ENCODE measurements around the gene ARL2BP. TPM values are rescaled to one million over a fixed set of nuclear protein-coding genes. Genes with fewer than 3 reads are reported as not detected.

The ARL2BP gene
- total and polyA plus RNA-seq, 2 donors: 41.4 to 54.7 TPM

DNA sequence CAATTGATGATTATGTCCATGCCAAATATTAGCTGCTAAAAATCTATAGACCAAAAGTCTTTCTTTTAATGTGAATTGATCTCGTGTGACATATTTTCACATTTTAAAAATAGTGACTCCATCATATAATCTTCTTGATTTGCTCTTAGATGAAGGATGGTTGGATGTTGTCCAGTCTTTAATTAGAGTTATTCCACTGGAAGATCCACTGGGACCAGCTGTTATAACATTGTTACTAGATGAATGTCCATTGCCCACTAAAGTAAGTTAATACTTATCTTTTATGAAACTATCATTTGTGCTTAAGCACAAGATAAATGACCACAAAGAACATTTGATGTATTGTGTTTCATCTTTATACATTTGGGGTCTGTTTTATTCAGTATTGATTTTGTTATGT, 36.1 kb upstream of the ARL2BP start:
- WGBS: 99% methylated on average over 1 of the region's 1 CpG
- Histone ChIP-seq H3K36me3 (ENCODE audit: control insufficient read depth in 2 of 2, insufficient read depth in 2 of 2, low read length in 1 of 2) (peaks cover 44 to 62% of the 10 kb centered on the region in 2 donors), H3K27ac (ENCODE audit: low read depth in 1 of 2, low read length in 1 of 2) (no peak overlapping the region), H3K9me3 (ENCODE audit: control insufficient read depth in 2 of 2, insufficient read depth in 1 of 2, low read length in 1 of 2) (no peaks in the 10 kb centered on the region), H3K27me3 (ENCODE audit: control insufficient read depth in 2 of 2, insufficient read depth in 1 of 2, low read length in 1 of 2) (no peaks in the 10 kb centered on the region), H3K4me3 (ENCODE audit: low read length in 2 of 2) (no peak overlapping the region), H3K4me1 (ENCODE audit: control insufficient read depth in 2 of 2, insufficient read depth in 2 of 2, low read length in 2 of 2) (no peaks in the 10 kb centered on the region)
- DNase-seq (ENCODE audit: low read depth in 6 of 9, low spot score in 9 of 9): no peak

- Histone ChIP-seq H3K27ac (ENCODE audit: low read depth in 1 of 2, low read length in 1 of 2) (no peak overlapping the region), H3K4me1 (ENCODE audit: control insufficient read depth in 2 of 2, insufficient read depth in 2 of 2, low read length in 2 of 2) (no peaks in the 10 kb centered on the region), H3K9me3 (ENCODE audit: control insufficient read depth in 2 of 2, insufficient read depth in 1 of 2, low read length in 1 of 2) (no peaks in the 10 kb centered on the region), H3K4me3 (ENCODE audit: low read length in 2 of 2) (no peak overlapping the region), H3K36me3 (ENCODE audit: control insufficient read depth in 2 of 2, insufficient read depth in 2 of 2, low read length in 1 of 2) (peaks cover 41 to 65% of the 10 kb centered on the region in 2 donors), H3K27me3 (ENCODE audit: control insufficient read depth in 2 of 2, insufficient read depth in 1 of 2, low read length in 1 of 2) (no peaks in the 10 kb centered on the region)
- WGBS: over 99% methylated on average over 5 of the region's 5 CpGs
- DNase-seq (ENCODE audit: low read depth in 6 of 9, low spot score in 9 of 9): no peak
Measured at GRCh38 chr16:57209780-57210179, 35.3 kb upstream of the ARL2BP start.

DNA sequence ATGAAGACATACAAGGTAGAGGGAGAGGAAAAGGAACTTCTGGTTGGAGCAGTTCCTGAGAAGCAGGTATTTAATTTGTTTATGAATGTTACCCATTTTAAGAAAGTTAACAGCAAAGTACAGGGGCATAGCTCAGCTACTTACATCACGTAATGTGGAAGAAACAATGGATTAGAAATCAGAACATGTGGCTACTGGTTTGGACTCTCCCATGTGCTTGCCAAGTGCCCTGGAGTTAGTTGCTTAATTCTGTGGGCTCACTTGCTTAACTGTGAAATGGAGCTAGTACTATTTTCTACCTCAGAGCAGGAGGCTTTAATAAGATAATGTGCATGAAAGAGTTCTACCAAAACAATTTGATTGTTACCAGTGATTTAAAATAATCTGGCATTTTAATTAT, 31.6 kb upstream of the ARL2BP start:
- 99% methylated on average over 1 of the region's 1 CpG for WGBS
- peaks cover 44 to 61% of the 10 kb centered on the region in 2 donors for H3K36me3 ChIP-seq (ENCODE audit: control insufficient read depth in 2 of 2, insufficient read depth in 2 of 2, low read length in 1 of 2)
- H3K9me3 ChIP-seq (ENCODE audit: control insufficient read depth in 2 of 2, insufficient read depth in 1 of 2, low read length in 1 of 2): no peaks in the 10 kb centered on the region
- H3K4me3 ChIP-seq (ENCODE audit: low read length in 2 of 2): no peak overlapping the region
- no peak for DNase-seq (ENCODE audit: low read depth in 6 of 9, low spot score in 9 of 9)
- no peak overlapping the region for H3K27ac ChIP-seq (ENCODE audit: low read depth in 1 of 2, low read length in 1 of 2)
- no peaks in the 10 kb centered on the region for H3K27me3 ChIP-seq (ENCODE audit: control insufficient read depth in 2 of 2, insufficient read depth in 1 of 2, low read length in 1 of 2)
- H3K4me1 ChIP-seq (ENCODE audit: control insufficient read depth in 2 of 2, insufficient read depth in 2 of 2, low read length in 2 of 2): no peaks in the 10 kb centered on the region

DNA sequence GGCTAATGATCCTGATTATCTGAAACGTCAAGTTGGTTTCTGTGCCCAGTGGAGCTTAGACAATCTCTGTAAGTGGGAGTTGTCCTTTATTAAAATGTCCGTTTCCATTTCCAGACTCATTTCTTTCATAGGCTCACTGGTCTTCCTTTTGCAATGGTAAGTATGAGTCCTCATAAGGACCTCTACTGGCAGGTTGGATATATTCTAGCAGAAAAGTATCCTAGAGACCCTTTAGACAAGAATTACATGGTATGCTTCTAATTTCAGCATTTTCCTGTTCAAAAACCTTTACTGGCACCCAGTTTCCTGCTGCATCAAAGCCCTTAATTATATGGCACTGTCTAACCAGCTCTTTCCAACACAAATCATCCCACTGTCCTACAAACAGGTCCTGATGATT, 28.1 kb upstream of the ARL2BP start:
- Histone ChIP-seq H3K4me3 (ENCODE audit: low read length in 2 of 2) (no peak overlapping the region), H3K9me3 (ENCODE audit: control insufficient read depth in 2 of 2, insufficient read depth in 1 of 2, low read length in 1 of 2) (no peaks in the 10 kb centered on the region), H3K27me3 (ENCODE audit: control insufficient read depth in 2 of 2, insufficient read depth in 1 of 2, low read length in 1 of 2) (no peaks in the 10 kb centered on the region), H3K4me1 (ENCODE audit: control insufficient read depth in 2 of 2, insufficient read depth in 2 of 2, low read length in 2 of 2) (no peaks in the 10 kb centered on the region), H3K27ac (ENCODE audit: low read depth in 1 of 2, low read length in 1 of 2) (no peak overlapping the region), H3K36me3 (ENCODE audit: control insufficient read depth in 2 of 2, insufficient read depth in 2 of 2, low read length in 1 of 2) (peaks cover 46 to 72% of the 10 kb centered on the region in 2 donors)
- no peak for DNase-seq (ENCODE audit: low read depth in 6 of 9, low spot score in 9 of 9)
- 98% methylated on average over 2 of the region's 2 CpGs for WGBS

DNA sequence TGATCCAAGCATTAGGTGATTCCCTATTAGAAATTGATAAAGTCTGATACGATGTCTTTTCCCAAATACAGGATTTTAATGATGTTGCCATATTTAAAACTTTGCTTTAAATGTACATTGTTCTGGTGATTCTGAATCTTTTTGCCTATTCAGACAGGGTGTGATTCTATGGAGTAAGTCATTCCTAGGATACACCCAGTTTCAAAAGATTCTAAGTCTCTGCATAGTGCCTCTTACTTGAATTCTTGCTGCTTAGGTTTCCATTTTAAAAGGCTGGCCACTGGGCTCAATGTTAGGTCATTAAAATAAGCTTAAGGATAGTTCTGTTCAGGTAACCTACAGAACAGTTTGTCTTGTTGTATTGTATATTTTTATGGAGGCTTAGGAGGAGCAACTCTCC, 22.0 kb upstream of the ARL2BP start:
- H3K4me3 ChIP-seq (ENCODE audit: low read length in 2 of 2): no peak overlapping the region
- H3K4me1 ChIP-seq (ENCODE audit: control insufficient read depth in 2 of 2, insufficient read depth in 2 of 2, low read length in 2 of 2): no peaks in the 10 kb centered on the region
- no peak for DNase-seq (ENCODE audit: low read depth in 6 of 9, low spot score in 9 of 9)
- no peaks in the 10 kb centered on the region for H3K27me3 ChIP-seq (ENCODE audit: control insufficient read depth in 2 of 2, insufficient read depth in 1 of 2, low read length in 1 of 2)
- H3K36me3 ChIP-seq (ENCODE audit: control insufficient read depth in 2 of 2, insufficient read depth in 2 of 2, low read length in 1 of 2): peaks cover 53 to 77% of the 10 kb centered on the region in 2 donors
- WGBS: 100% methylated on average over 1 of the region's 1 CpG
- no peaks in the 10 kb centered on the region for H3K9me3 ChIP-seq (ENCODE audit: control insufficient read depth in 2 of 2, insufficient read depth in 1 of 2, low read length in 1 of 2)
- H3K27ac ChIP-seq (ENCODE audit: low read depth in 1 of 2, low read length in 1 of 2): no peak overlapping the region

DNA sequence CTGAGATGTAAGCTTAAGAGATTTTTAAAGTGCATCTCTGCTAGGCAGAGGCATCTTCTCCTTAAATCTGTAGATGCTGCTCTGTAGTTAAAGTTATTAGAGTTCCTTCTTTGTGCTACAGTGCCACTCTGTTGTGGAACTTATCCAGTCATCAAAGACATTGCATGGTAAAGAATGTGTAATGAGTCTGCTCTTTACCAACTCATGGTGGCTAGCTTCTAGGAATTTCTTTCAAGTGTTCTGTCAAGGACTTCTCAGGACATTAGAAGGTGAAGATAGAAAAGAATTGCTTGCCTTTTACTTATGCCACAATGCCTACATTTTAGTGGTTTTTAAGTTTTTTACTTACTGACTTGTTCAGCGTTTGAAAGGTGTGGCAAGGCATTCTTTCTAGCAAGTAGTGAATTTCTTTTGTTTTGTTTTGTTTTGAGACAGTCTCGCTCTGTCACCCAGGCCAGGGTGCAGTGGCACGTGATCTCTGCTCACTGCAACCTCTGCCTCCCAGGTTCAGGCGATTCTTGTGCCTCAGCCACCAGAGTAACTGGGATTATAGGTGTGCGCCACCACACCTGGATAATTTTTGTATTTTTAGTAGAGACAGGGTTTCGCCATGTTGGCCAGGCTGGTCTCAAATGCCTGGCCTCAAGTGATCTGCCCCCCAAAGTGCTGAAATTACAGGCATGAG, 20.3 kb upstream of the ARL2BP start:
- Histone ChIP-seq H3K9me3 (ENCODE audit: control insufficient read depth in 2 of 2, insufficient read depth in 1 of 2, low read length in 1 of 2) (no peaks in the 10 kb centered on the region), H3K36me3 (ENCODE audit: control insufficient read depth in 2 of 2, insufficient read depth in 2 of 2, low read length in 1 of 2) (peaks cover 62 to 76% of the 10 kb centered on the region in 2 donors), H3K27me3 (ENCODE audit: control insufficient read depth in 2 of 2, insufficient read depth in 1 of 2, low read length in 1 of 2) (no peaks in the 10 kb centered on the region), H3K4me1 (ENCODE audit: control insufficient read depth in 2 of 2, insufficient read depth in 2 of 2, low read length in 2 of 2) (no peaks in the 10 kb centered on the region), H3K4me3 (ENCODE audit: low read length in 2 of 2) (no peak overlapping the region), H3K27ac (ENCODE audit: low read depth in 1 of 2, low read length in 1 of 2) (no peak overlapping the region)
- 97% methylated on average over 6 of the region's 6 CpGs for WGBS
- no peak for DNase-seq (ENCODE audit: low read depth in 6 of 9, low spot score in 9 of 9)

GRCh38 chr16:57225978-57226377, 19.1 kb upstream of the ARL2BP start:
- Histone ChIP-seq H3K27ac (ENCODE audit: low read depth in 1 of 2, low read length in 1 of 2) (no peak overlapping the region), H3K27me3 (ENCODE audit: control insufficient read depth in 2 of 2, insufficient read depth in 1 of 2, low read length in 1 of 2) (no peaks in the 10 kb centered on the region), H3K4me1 (ENCODE audit: control insufficient read depth in 2 of 2, insufficient read depth in 2 of 2, low read length in 2 of 2) (no peaks in the 10 kb centered on the region), H3K9me3 (ENCODE audit: control insufficient read depth in 2 of 2, insufficient read depth in 1 of 2, low read length in 1 of 2) (no peaks in the 10 kb centered on the region), H3K36me3 (ENCODE audit: control insufficient read depth in 2 of 2, insufficient read depth in 2 of 2, low read length in 1 of 2) (peaks cover 65 to 81% of the 10 kb centered on the region in 2 donors), H3K4me3 (ENCODE audit: low read length in 2 of 2) (no peak overlapping the region)
- no peak for DNase-seq (ENCODE audit: low read depth in 6 of 9, low spot score in 9 of 9)
- WGBS: 98% methylated on average over 7 of the region's 7 CpGs

GRCh38 chr16:57226701-57227621, 18.1 kb upstream of the ARL2BP start:
- Histone ChIP-seq H3K27me3 (ENCODE audit: control insufficient read depth in 2 of 2, insufficient read depth in 1 of 2, low read length in 1 of 2) (no peaks in the 10 kb centered on the region), H3K4me3 (ENCODE audit: low read length in 2 of 2) (no peak overlapping the region), H3K9me3 (ENCODE audit: control insufficient read depth in 2 of 2, insufficient read depth in 1 of 2, low read length in 1 of 2) (no peaks in the 10 kb centered on the region), H3K27ac (ENCODE audit: low read depth in 1 of 2, low read length in 1 of 2) (no peak overlapping the region), H3K36me3 (ENCODE audit: control insufficient read depth in 2 of 2, insufficient read depth in 2 of 2, low read length in 1 of 2) (peaks cover 68 to 81% of the 10 kb centered on the region in 2 donors), H3K4me1 (ENCODE audit: control insufficient read depth in 2 of 2, insufficient read depth in 2 of 2, low read length in 2 of 2) (no peaks in the 10 kb centered on the region)
- WGBS: 97% methylated on average over 4 of the region's 4 CpGs
- DNase-seq (ENCODE audit: low read depth in 6 of 9, low spot score in 9 of 9): no peak

- 91% methylated on average over 1 of the region's 1 CpG for WGBS
- H3K4me1 ChIP-seq (ENCODE audit: control insufficient read depth in 2 of 2, insufficient read depth in 2 of 2, low read length in 2 of 2): no peaks in the 10 kb centered on the region
- no peaks in the 10 kb centered on the region for H3K9me3 ChIP-seq (ENCODE audit: control insufficient read depth in 2 of 2, insufficient read depth in 1 of 2, low read length in 1 of 2)
- H3K27ac ChIP-seq (ENCODE audit: low read depth in 1 of 2, low read length in 1 of 2): no peak overlapping the region
- H3K4me3 ChIP-seq (ENCODE audit: low read length in 2 of 2): no peak overlapping the region
- no peak for DNase-seq (ENCODE audit: low read depth in 6 of 9, low spot score in 9 of 9)
- H3K27me3 ChIP-seq (ENCODE audit: control insufficient read depth in 2 of 2, insufficient read depth in 1 of 2, low read length in 1 of 2): no peaks in the 10 kb centered on the region
- peaks cover 68 to 85% of the 10 kb centered on the region in 2 donors for H3K36me3 ChIP-seq (ENCODE audit: control insufficient read depth in 2 of 2, insufficient read depth in 2 of 2, low read length in 1 of 2)
Measured at GRCh38 chr16:57229079-57229478, 16.0 kb upstream of the ARL2BP start.

All from thymus (tissue), 11 donors.